A673 (cell line): Measurements from ENCODE around the gene COMMD3. TPM values are rescaled to one million over a fixed set of nuclear protein-coding genes. Genes with fewer than 3 reads are reported as not detected.

ENCODE experiments used
- Bru-seq: library from RNA; stranded (reverse); fragments of 400-500 nt; gene quantifications from one replicate; lab custom pipeline; 2021; lab: Mats Ljungman, UMichigan
- BruChase-seq, 2 experiments: library from RNA; stranded (reverse); fragments of 400-500 nt; gene quantifications; one replicate each; lab custom pipeline; 2021; lab: Mats Ljungman, UMichigan
- BruUV-seq: library from RNA; stranded (reverse); fragments of 400-500 nt; replicated peaks from 2 replicates; lab custom pipeline; 2021; lab: Mats Ljungman, UMichigan
- CTCF ChIA-PET: fragments of 300-600 bp; sonication (Branson Sonifier 250); formaldehyde crosslinking; loops from one replicate; lab custom pipeline; 2022; ENCODE audit warnings: antibody characterized with exemption; lab: Charles Lee
- POLR2A ChIA-PET: fragments of 300-600 bp; sonication (Branson Sonifier 250); formaldehyde crosslinking; loops from one replicate; lab custom pipeline; 2022; ENCODE audit warnings: antibody characterized with exemption; ENCODE audit not compliant: low non-redundant PET; lab: Charles Lee
- DNase-seq: peaks from one replicate; pipeline ENCODE4 v3.0.0-alpha.2; 2015; ENCODE audit warnings: low spot score
- H3K27ac ChIP-seq: fragments of 200-600 bp; sonication (generic); 2 replicates; pipeline ENCODE4 v1.5.1; 2016; ENCODE audit warnings: mixed run types, low read depth, mild to moderate bottlenecking, mixed read lengths, antibody characterized with exemption, low read length; ENCODE audit not compliant: poor library complexity, severe bottlenecking
- H3K27me3 ChIP-seq: fragments of 200-600 bp; sonication (generic); replicated peaks from 2 replicates; pipeline ENCODE4 v1.6.1; 2017; ENCODE audit warnings: mixed run types, low read depth, mild to moderate bottlenecking, mixed read lengths, antibody characterized with exemption, low read length; ENCODE audit not compliant: insufficient read depth, poor library complexity
- H3K36me3 ChIP-seq: fragments of 200-600 bp; sonication (generic); 2 replicates; pipeline ENCODE4 v1.6.1; 2016; ENCODE audit warnings: mixed run types, mild to moderate bottlenecking, mixed read lengths, antibody characterized with exemption, low read length; ENCODE audit not compliant: insufficient read depth, poor library complexity, severe bottlenecking
- H3K4me1 ChIP-seq: fragments of 200-600 bp; sonication (generic); 2 replicates; pipeline ENCODE4 v1.6.1; 2017; ENCODE audit warnings: mixed run types, mild to moderate bottlenecking, mixed read lengths, antibody characterized with exemption, low read length; ENCODE audit not compliant: insufficient read depth, poor library complexity, severe bottlenecking
- H3K4me3 ChIP-seq: fragments of 200-600 bp; sonication (generic); 2 replicates; pipeline ENCODE4 v1.5.1; 2016; ENCODE audit warnings: low read depth, mixed run types, mild to moderate bottlenecking, mixed read lengths, low read length; ENCODE audit not compliant: poor library complexity, severe bottlenecking
- H3K9me3 ChIP-seq: fragments of 200-600 bp; sonication (generic); 2 replicates; pipeline ENCODE4 v1.6.1; 2016; ENCODE audit warnings: mixed run types, low read depth, mild to moderate bottlenecking, mixed read lengths, antibody characterized with exemption, low read length; ENCODE audit not compliant: poor library complexity, severe bottlenecking
- EZH2 ChIP-seq: fragments of 200-600 bp; sonication (generic); IDR thresholded peaks from 2 replicates; pipeline ENCODE4 v1.6.1; 2017; ENCODE audit warnings: borderline replicate concordance, low read depth, mild to moderate bottlenecking, mixed read lengths, antibody characterized with exemption, low read length; ENCODE audit not compliant: poor library complexity, severe bottlenecking
- intact Hi-C: fragments of 100-400 bp; cut with micrococcal nuclease; formaldehyde crosslinking; loops from one replicate; pipeline ENCODE4 v1.10.0; 2022; ENCODE audit not compliant: unreplicated experiment
- long read RNA-seq: library from polyadenylated mRNA; stranded (forward); transcript quantifications from one replicate; pipeline ENCODE4 v2.0.0, GENCODE V29; 2022
- total RNA-seq: library from RNA; stranded (reverse); gene quantifications from 2 replicates; pipeline ENCODE4 v1.2.3, GENCODE V29; 2021
- TF ChIP-seq, protein P1 (sequence below): fragments of 300-800, 200-600 bp; sonication (generic); conservative IDR thresholded peaks from 2 replicates; pipeline ENCODE4 v1.5.1; 2017; ENCODE audit warnings: low read depth, mild to moderate bottlenecking, antibody characterized with exemption, low read length, moderate library complexity, mixed read lengths

COMMD3 gene
- 66.0 and 72.6 TPM in 2 replicates for total RNA-seq
- percentile 83 among the genes with signal in this experiment for Bru-seq, nascent RNA
- BruChase-seq, experiment 1, labeled RNA remaining after a 2-hour chase = percentile 86 among the genes with signal in this experiment
- percentile 93 among the genes with signal in this experiment for BruChase-seq, experiment 2, labeled RNA remaining after a 6-hour chase
- long read RNA-seq, transcript COMMD3-201 (8 exons, 1,342 nt) = major isoform, 92 of 109 reads
- long read RNA-seq, partial matches to known transcripts = 4 of 109 reads
- long read RNA-seq, other reads (novel, unspliced or antisense) = 8 of 109 reads

DNA sequence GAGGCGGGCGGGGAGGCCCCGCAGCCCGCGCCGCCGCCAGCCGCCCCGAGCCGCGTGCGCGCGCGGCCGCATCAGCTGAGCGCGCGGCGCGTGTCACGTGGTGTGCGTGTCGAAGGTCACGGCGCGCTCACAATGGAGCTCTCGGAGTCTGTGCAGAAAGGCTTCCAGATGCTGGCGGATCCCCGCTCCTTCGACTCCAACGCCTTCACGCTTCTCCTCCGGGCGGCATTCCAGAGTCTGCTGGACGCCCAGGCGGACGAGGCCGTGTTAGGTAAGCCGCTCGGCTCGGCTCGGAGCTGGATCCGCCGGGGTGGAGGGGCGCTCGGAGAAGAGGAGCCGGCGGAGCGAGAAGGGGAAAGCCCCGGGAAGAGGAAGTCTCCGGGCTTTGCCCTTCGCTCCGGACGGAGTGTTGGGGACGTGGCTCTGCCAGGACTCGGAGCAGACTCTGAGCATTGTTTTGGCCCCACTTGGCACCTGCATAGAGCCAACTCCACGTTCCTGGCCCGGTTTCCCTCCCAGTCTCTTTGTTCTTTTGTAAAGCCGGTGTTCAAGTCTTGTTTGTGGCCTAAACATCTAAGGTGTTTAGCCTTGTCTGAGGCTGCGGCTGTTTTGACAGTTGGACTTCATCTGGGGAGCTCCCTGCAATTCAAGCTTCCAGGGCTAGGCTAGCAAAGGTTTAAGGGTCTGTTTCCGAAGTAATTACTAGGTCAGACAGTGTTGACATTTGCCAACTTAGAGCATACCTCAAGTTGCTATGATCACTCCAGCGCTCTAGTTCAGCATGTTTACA, at the start of gene COMMD3:
Gene COMMD3 (plus strand): TSS at position 103 of the 790 bp plus-strand sequence. CDS start 30 bp downstream, at position 133.
- ChIA-PET CTCF (interaction anchor here (0.5 kb wide), 1 partner anchor 114 kb away, joined by 3 read pairs; no protein-coding TSS in a partner anchor), POLR2A (interaction anchor here (0.6 kb wide), 2 partner anchors 789 to 804 kb away, joined by 3 read pairs; no protein-coding TSS in a partner anchor)
- peaks cover 20% of the 10 kb centered on the region for H3K4me1 ChIP-seq
- H3K9me3 ChIP-seq = no peaks in the 10 kb centered on the region
- peak within 1 kb of the TSS; percentile 90 for H3K27ac ChIP-seq
- no peaks in the 10 kb centered on the region for H3K27me3 ChIP-seq
- H3K36me3 ChIP-seq = no peaks in the 10 kb centered on the region
- intact Hi-C loops = loop anchor here (5.0 kb wide), 1 partner anchor 89 kb away; no protein-coding TSS in a partner anchor
- no TSS peak for BruUV-seq
- TF ChIP-seq, protein P1, sequence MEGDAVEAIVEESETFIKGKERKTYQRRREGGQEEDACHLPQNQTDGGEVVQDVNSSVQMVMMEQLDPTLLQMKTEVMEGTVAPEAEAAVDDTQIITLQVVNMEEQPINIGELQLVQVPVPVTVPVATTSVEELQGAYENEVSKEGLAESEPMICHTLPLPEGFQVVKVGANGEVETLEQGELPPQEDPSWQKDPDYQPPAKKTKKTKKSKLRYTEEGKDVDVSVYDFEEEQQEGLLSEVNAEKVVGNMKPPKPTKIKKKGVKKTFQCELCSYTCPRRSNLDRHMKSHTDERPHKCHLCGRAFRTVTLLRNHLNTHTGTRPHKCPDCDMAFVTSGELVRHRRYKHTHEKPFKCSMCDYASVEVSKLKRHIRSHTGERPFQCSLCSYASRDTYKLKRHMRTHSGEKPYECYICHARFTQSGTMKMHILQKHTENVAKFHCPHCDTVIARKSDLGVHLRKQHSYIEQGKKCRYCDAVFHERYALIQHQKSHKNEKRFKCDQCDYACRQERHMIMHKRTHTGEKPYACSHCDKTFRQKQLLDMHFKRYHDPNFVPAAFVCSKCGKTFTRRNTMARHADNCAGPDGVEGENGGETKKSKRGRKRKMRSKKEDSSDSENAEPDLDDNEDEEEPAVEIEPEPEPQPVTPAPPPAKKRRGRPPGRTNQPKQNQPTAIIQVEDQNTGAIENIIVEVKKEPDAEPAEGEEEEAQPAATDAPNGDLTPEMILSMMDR = no peak
- no peak for TF ChIP-seq EZH2
- peak; percentile 92 for DNase-seq
- H3K4me3 ChIP-seq = peak within 1 kb of the TSS; percentile 88

DNA sequence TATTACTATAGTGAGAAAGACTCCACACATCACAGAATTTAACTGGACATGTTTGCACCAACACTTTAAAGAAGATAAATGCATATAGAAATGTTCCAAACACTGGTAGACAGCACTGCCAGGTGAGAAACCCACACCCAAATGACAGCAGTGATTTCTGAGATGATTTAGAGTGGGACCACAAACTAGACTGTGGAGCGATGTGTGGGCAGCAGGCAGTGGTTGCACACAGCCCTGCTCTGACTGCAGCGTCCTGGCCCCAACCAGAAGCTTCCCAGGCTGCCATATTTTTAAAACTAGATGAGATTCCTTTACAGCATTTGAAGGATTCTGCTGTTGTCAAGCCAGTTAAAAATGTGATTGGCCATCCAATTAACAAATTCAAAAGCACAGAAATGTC, 47.7 kb upstream of the COMMD3 start:
- intact Hi-C loops = no loop called here
- no TSS peak for BruUV-seq
- Histone ChIP-seq H3K36me3 (no peaks in the 10 kb centered on the region), H3K4me3 (no peak overlapping the region), H3K9me3 (peaks cover 4% of the 10 kb centered on the region), H3K27me3 (no peaks in the 10 kb centered on the region), H3K27ac (no peak overlapping the region), H3K4me1 (peaks cover 5% of the 10 kb centered on the region)
- POLR2A ChIA-PET = no interaction called here
- no peak for DNase-seq
- CTCF ChIA-PET = no interaction called here
- no peak for TF ChIP-seq EZH2
- TF ChIP-seq, protein P1 = no peak

DNA sequence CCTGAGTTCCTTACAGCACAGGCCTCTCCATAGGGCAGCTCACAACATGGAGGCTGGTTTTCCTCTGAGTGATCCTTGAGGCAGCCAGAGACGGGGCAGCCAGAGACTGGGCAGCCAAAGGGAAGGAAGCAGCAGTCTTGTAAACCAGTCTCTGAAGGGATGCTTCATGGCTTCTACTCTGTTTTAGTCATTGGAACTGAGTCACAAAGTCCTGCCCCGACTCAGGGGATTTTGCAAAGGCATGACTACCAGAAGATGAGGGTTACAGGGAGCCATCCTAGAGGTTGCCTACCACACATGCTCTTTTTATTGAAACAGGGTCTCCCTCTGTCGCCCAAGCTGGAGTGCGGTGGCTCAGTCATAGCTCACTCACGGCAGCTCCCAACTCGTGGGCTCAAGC, 44.4 kb upstream of the COMMD3 start:
- Histone ChIP-seq H3K4me3 (no peak overlapping the region), H3K9me3 (no peaks in the 10 kb centered on the region), H3K36me3 (no peaks in the 10 kb centered on the region), H3K27ac (no peak overlapping the region), H3K27me3 (no peaks in the 10 kb centered on the region), H3K4me1 (no peaks in the 10 kb centered on the region)
- DNase-seq = no peak
- TF ChIP-seq, protein P1 = no peak
- TF ChIP-seq EZH2 = no peak
- intact Hi-C loops = no loop called here
- BruUV-seq = no TSS peak
- CTCF ChIA-PET = no interaction called here
- POLR2A ChIA-PET = no interaction called here
